GM18907 (cell line): Measurements from ENCODE around the gene UCK2.

Source experiments
- ATAC-seq: cut with Tn5 transposase; IDR thresholded peaks from one replicate; pipeline ENCODE4 v1.9.1; 2021; ENCODE audit warnings: mild to moderate bottlenecking, moderate library complexity; ENCODE audit not compliant: unreplicated experiment

The UCK2 gene

DNA sequence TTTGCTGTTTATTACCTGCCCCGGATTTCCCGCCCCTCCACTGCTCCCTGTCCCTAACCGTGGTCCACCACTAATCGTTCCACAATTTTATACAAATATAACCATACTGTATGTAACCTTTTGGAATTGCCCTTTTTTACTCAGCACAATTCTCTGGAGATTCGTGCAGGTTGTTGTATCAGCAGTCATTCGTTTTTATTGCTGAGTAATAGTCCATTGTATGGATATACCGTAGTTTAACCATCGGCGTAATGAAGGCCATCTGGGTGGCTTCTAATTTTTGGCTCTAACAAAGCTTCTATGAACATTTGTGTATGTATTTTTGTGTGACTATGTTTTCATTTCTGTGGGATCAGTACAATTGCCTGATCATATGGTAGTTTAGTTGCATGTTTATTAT, 50.0 kb downstream of the UCK2 start:
- ATAC-seq, result no peak

- peak; percentile 78 for ATAC-seq
These were observed 50.6 kb downstream of the UCK2 start for GRCh38 chr1:165877940-165878556.

GRCh38 chr1:165879946-165880345, 52.5 kb downstream of the UCK2 start:
- ATAC-seq, result no peak

DNA sequence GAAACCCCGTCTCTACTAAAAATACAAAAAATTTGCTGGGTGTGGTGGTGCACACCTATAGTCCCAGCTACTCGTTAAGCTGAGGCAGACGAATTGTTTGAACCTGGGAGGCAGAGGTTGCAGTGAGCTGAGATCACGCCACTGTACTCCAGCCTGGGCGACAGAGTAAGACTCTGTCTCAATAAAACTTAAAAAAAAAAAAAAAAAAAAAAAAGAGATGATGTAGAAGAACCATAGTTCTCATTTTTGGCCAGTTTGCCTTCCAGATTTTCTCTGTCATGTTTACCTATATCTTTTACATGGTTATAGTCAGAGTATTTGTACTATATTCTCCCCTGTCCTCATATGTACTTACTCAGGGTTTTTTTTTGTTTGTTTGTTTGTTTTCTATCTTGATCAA, 53.6 kb downstream of the UCK2 start:
- no peak for ATAC-seq

GRCh38 chr1:165882168-165882837, 54.9 kb downstream of the UCK2 start:
- peak; percentile 31 for ATAC-seq

DNA sequence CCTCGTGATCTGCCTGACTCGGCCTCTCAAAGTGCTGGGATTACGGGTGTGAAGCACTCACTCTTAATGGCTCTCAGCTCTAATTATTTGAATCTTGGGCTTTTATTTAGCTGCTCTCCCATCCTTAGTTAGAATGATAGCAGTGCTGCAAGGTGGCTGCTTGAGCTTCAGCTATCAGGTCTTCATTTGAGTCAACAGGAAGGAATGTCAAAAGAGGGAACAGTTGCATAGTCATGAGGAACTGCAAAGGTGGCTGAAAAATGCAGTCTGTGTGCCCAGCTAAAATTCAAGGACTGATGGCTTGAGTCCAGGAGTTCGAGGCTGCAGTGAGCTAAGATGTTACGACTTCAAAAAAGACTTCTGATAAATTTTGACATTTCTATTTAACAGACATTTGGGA, 55.6 kb downstream of the UCK2 start:
- no peak for ATAC-seq

- no peak for ATAC-seq
These were observed 56.7 kb downstream of the UCK2 start for GRCh38 chr1:165884009-165884689.

GRCh38 chr1:165884690-165885304, 57.4 kb downstream of the UCK2 start:
- no peak for ATAC-seq

DNA sequence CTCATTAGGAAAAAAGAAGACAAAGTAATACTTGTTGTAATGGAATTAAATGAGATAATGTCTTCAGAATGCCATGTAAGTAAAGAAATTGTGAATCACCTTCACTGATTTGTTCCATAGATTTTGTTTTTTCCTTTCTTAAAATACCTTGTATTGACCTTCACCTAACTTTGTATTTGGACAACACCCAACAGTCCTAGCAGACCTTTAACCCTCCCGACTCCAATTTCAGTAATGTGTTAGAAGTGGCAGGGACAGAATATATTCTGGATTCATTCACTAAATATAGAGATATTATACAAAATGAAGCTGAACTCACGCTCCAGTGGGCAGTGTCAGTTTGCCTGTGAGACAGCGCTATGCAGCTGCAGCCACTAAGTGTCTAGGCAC, 57.9 kb downstream of the UCK2 start:
- no peak for ATAC-seq

- ATAC-seq, result no peak
These were observed 58.8 kb downstream of the UCK2 start for GRCh38 chr1:165886193-165886592.

DNA sequence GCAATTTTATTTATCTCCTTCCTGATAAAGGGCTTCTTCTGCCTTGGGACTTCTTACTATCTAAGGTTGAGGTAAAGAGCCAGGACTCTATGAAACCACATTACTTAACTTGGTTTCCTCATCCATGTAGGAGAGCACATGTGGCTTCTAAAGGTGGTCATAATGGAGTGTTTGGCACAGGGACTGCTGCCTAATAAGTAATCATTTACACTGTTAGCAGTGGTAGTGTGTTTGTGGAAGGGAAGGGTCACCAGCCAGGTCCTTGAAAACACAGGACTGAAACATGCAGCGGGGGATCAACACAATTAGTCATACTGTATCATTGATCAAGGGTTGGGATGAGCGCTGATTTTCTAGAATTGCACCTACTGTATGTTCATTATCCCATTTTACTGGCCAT, 59.6 kb downstream of the UCK2 start:
- no peak for ATAC-seq

GRCh38 chr1:165887877-165888551, 60.6 kb downstream of the UCK2 start:
- no peak for ATAC-seq

GRCh38 chr1:165888552-165888920, 61.1 kb downstream of the UCK2 start:
- ATAC-seq, result no peak

DNA sequence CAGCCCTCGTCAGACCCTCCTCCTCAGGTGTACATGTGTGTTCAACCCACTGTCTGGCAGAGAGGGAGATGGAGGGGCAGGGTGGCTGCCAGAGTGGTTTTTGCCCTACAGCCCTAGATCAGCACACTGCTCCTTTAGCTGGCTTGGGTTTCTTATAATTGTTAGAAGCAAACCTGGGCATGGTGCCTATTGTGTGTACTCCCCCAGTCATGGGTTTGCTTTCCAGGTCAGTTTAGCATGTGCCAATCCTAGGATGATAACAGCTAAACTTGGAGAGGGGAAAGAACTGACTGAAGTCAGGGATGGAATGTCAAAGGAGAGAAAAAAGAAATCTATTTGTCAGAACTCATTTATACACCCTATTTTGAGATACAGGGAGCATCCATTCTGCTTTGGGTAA, 63.3 kb downstream of the UCK2 start:
- no peak for ATAC-seq

- no peak for ATAC-seq
These were observed 63.9 kb downstream of the UCK2 start for GRCh38 chr1:165891111-165891860.

DNA sequence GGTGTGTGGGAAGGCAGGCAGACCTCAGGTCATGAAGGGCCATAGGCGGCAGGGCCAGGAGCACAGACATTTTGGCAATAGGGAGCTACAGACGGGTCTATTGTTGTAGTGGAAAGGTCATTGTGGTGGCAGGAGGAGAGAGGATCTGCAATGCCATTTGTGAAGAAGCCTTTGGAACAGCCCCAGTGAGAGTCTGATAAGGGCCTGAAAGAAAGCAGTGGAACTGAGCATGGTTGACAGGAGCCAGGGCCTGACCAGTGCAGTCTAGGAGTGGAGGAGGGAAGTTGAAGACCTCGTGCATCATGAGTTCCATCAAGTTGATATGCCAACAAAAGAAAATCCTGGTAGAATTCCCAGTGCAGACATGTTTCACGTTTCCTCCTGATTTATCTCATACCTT, 65.5 kb downstream of the UCK2 start:
- ATAC-seq, result no peak

GRCh38 chr1:165893507-165893906, 66.1 kb downstream of the UCK2 start:
- no peak for ATAC-seq

- ATAC-seq, result no peak
These were observed 67.2 kb downstream of the UCK2 start for GRCh38 chr1:165894591-165894990.

GRCh38 chr1:165895451-165895871, 68.0 kb downstream of the UCK2 start:
- no peak for ATAC-seq

DNA sequence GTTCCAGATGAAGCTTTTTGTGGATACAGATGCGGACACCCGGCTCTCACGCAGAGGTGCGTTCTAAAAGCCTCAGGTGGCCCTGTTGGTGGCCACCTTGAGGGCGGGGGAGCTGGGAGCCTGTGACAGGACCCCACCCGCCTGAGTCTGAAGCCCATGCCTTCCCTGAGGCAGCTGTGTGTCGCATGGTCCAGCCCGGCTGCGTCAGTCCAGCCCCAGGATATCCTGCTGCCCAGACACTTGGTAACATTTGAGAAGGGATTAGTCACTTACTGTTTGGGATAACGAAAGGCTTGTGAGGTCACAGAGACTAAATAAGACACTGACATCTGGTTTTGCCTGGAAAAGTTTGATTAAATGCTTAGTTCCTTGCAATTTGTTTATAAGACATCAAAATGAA, 68.9 kb downstream of the UCK2 start:
- ATAC-seq, result no peak
